Measurements from ENCODE around the gene TRMT10B.

The TRMT10B gene

GRCh38 chr9:37732086-37732741 lies 21.4 kb upstream of the TRMT10B start:
- Histone ChIP-seq H3K9me3 (ENCODE audit: control insufficient read depth, insufficient read depth, low read length) (no peaks in the 10 kb centered on the region), H3K9me2 (replicated peaks; ENCODE audit: control insufficient read depth, low read length) (no peaks in the 10 kb centered on the region), H3K36me3 (ENCODE audit: control insufficient read depth, low read length) (no peaks in the 10 kb centered on the region), H3K27me3 (ENCODE audit: control insufficient read depth, low read length) (peaks cover 26% of the 10 kb centered on the region), H3K79me2 (ENCODE audit: control insufficient read depth, low read length) (no peaks in the 10 kb centered on the region), H3F3A (ENCODE audit: control insufficient read depth, insufficient read depth) (no peaks in the 10 kb centered on the region), H3K4me2 (ENCODE audit: low read length) (no peak overlapping the region), H3K27ac (ENCODE audit: low read depth, low read length) (no peak overlapping the region), H4K20me1 (ENCODE audit: control insufficient read depth, insufficient read depth, low read depth, low read length) (no peaks in the 10 kb centered on the region), H3K4me3 (ENCODE audit: low read length) (no peak overlapping the region), H3K4me1 (ENCODE audit: control insufficient read depth, low read length) (no peaks in the 10 kb centered on the region)
- TF ChIP-seq EZH2phosphoT487 (IDR thresholded peaks at IDR 0.05; ENCODE audit: borderline replicate concordance, low read length), result no peak
- no peak for TF ChIP-seq CTCF (IDR thresholded peaks at IDR 0.05; ENCODE audit: low read depth, low read length, poor library complexity, severe bottlenecking)

GRCh38 chr9:37732952-37733351 lies 20.7 kb upstream of the TRMT10B start:
- Histone ChIP-seq H3K4me1 (ENCODE audit: control insufficient read depth, low read length) (no peaks in the 10 kb centered on the region), H3K4me2 (ENCODE audit: low read length) (no peak overlapping the region), H3K27ac (ENCODE audit: low read depth, low read length) (no peak overlapping the region), H3K4me3 (ENCODE audit: low read length) (no peak overlapping the region), H3K27me3 (ENCODE audit: control insufficient read depth, low read length) (peaks cover 26% of the 10 kb centered on the region), H3K36me3 (ENCODE audit: control insufficient read depth, low read length) (no peaks in the 10 kb centered on the region), H3K79me2 (ENCODE audit: control insufficient read depth, low read length) (no peaks in the 10 kb centered on the region), H4K20me1 (ENCODE audit: control insufficient read depth, insufficient read depth, low read depth, low read length) (no peaks in the 10 kb centered on the region), H3K9me2 (replicated peaks; ENCODE audit: control insufficient read depth, low read length) (no peaks in the 10 kb centered on the region), H3K9me3 (ENCODE audit: control insufficient read depth, insufficient read depth, low read length) (no peaks in the 10 kb centered on the region), H3F3A (ENCODE audit: control insufficient read depth, insufficient read depth) (no peaks in the 10 kb centered on the region)
- TF ChIP-seq EZH2phosphoT487 (IDR thresholded peaks at IDR 0.05; ENCODE audit: borderline replicate concordance, low read length), result no peak
- no peak for TF ChIP-seq CTCF (IDR thresholded peaks at IDR 0.05; ENCODE audit: low read depth, low read length, poor library complexity, severe bottlenecking)

DNA sequence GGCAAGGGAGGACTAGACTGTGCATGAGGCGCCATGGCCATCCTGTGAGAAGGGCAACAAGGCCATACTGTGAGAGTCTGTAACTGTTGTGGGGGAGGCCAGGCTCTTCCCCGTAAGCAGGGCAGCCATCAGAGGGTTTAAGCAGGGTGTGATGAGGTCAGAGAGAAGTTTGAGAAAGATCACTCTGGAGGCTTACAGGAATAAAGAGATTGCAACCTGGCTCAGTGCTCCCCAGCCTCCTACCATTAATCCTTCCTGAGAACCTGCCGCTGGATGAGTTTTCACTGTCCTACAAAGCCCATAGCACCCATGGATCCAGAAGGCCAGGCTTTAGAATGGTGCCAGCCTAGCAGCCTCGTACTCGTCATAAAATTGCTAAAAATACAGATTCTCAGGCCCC lies 14.4 kb upstream of the TRMT10B start:
- no peak overlapping the region for H3K4me2 ChIP-seq (ENCODE audit: low read length)
- no peaks in the 10 kb centered on the region for H3F3A ChIP-seq (ENCODE audit: control insufficient read depth, insufficient read depth)
- H3K9me3 ChIP-seq (ENCODE audit: control insufficient read depth, insufficient read depth, low read length), result no peaks in the 10 kb centered on the region
- no peak overlapping the region for H3K4me3 ChIP-seq (ENCODE audit: low read length)
- no peaks in the 10 kb centered on the region for H3K9me2 ChIP-seq (replicated peaks; ENCODE audit: control insufficient read depth, low read length)
- TF ChIP-seq EZH2phosphoT487 (IDR thresholded peaks at IDR 0.05; ENCODE audit: borderline replicate concordance, low read length), result no peak
- TF ChIP-seq CTCF (IDR thresholded peaks at IDR 0.05; ENCODE audit: low read depth, low read length, poor library complexity, severe bottlenecking), result no peak
- H3K27me3 ChIP-seq (ENCODE audit: control insufficient read depth, low read length), result peaks cover 9% of the 10 kb centered on the region; the same call in 1 of the 2 replicates
- H3K27ac ChIP-seq (ENCODE audit: low read depth, low read length), result no peak overlapping the region
- H4K20me1 ChIP-seq (ENCODE audit: control insufficient read depth, insufficient read depth, low read depth, low read length), result no peaks in the 10 kb centered on the region
- H3K36me3 ChIP-seq (ENCODE audit: control insufficient read depth, low read length), result no peaks in the 10 kb centered on the region
- H3K79me2 ChIP-seq (ENCODE audit: control insufficient read depth, low read length), result no peaks in the 10 kb centered on the region
- H3K4me1 ChIP-seq (ENCODE audit: control insufficient read depth, low read length), result no peaks in the 10 kb centered on the region
